Ramos (cell line): ENCODE results near the gene CSPG5.

ENCODE experiments used
- in situ Hi-C: fragments of 300-500 bp; cut with MboI; formaldehyde crosslinking; loops from one replicate; pipeline ENCODE4 v1.14.3; 2022; ENCODE audit warnings: low sequenced_read_pairs; ENCODE audit not compliant: unreplicated experiment

CSPG5 gene

DNA sequence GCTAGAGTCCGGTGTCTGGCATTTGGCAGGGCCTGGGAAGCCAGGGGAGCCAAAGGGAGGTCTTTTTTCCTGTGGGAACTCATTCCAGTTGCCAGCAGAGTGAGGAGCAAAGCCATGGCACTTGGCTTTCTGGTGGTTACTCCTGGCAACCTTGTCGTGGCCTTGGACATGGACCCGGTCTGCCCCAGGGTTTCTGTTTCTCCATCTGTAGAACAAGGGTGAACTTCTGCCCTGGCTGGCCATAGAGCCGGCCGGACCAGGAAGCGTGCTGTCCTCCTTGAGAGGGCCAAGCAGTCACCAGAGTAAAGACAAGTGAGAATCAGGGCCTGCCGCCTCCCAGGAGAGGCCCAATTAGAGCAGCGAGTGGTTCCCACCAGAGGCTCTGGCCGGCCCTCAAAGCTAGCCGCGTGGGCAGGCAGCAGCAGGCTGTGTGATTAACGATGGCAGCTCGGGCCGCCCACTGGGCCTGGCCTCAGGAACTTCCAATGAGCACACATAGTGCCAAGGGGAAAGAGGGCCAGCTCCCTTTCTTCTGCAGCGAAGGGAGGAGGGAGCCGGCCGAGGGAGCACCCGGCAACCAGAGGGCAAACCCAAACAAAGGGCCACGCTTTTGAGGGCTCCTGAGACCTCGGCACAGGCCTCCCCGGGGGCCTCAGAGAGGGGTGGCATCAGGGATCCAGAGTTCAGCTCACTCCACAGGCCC is 36.0 kb downstream of the CSPG5 start:
- in situ Hi-C loops: no loop called here

DNA sequence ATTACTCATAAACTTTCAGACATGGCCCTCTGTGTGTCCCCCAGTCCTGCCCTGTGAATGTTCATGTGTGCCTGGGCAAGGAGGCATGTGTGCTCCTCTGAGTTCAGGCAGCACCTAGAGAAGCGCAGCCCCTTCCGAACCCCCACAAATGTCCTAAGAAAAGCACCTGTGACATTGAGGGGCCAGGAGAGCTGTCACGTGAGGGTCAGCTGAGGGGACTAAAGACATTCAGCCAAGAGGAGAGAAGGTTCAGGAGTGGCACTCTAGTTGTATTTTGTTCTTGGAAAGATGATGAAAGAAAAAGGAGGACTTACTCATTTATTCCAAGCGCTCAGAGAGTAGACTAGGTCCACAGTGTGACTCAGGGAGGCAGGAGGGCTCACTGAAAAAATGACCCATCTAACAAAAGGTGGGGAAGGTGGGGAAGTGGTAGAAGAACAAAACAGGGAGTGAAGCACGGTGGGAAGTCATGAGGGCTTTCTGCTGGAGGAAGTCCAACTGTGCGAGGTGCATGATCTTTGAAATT is 37.0 kb downstream of the CSPG5 start:
- in situ Hi-C loops: no loop called here

DNA sequence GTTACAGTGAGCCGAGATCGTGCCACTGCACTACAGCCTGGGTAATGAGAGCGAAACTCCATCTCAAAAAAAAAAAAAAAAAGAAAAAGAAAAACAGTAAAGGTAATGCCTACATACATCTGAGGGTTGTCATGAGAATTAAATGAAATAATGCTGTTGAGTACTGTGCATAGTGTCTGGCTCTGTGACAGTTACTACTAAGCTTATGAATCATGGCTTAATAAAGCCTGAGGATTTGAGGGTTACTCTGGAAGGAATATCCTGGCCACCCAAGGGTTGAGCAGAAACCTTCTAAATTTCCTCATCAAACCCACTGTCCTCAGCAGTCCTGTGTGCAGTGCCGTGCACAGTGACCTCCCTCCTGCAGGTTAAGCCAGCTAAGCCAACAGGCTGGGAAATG is 38.4 kb downstream of the CSPG5 start:
- in situ Hi-C loops: no loop called here

DNA sequence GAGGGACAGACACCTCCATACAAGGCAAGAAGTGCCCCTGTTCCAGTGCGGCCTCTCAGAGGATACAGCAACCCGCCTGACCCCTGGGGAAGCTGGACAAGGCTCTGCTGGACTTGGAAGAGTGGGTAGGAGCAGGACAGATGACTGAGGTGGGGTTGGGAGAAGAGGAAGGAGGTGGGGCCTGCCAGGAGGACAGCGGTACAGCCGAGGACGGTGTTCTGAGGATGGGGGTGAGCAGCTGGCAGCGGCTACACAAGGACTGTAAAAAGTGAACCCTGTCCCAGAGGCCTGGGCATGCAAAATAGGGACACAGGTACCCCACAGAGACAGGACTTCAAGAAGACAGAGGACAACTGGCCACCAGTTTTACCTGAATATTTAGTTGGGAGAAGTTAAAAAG is 41.7 kb downstream of the CSPG5 start:
- in situ Hi-C loops: no loop called here

DNA sequence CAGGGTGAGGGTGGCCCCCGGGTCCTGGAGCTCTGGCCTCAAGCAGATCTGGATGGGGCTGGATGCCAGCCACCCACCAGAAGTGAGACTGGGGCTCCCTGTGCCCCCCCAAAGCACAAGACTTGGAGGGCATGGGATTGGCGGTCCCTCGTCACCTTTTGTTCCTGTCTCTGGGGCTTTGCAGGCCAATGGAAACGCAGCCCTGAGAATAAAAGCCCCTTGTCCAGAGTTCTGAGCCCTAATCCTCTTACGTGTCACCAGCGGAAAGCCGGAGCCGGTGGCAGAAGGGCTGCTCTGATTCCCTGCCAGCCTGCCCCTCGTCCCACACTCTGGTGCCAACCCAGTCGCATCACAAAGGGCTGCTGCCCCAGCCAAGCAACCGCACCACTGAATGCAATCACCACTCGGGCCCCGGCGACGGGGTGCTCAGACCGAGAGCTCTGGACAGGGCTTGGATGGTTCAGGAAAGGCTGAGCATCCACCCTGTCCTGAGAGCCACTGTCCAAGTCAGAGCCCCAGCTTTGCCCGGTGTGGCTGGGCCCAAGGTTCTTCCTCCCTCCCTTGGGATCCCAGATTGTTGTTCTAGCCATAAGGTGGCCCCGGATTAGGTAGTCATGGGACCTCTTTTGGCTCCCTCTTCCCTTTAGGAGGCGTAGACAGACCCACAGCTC is 42.3 kb downstream of the CSPG5 start:
- in situ Hi-C loops: no loop called here

DNA sequence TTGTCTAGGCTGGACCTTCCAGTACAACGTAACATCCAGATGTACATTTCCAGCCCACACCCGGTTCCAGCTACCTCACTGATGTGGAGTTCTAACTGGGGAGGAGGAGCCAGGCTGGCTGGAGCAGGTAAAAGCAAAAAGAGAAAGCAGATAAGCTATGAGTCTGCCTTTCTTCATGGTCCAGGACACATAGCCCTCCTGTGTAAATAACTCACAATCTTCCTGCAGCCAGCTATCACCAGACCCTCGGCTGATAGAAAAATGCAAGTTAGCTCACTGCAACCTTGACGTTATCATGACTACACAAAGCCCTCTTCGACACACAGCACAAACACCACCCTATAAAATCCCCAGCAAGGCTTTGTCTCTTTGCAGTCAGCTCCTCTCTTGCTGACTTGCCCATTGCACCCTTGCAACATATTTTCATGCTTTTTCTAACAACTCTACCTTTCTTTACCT is 44.6 kb downstream of the CSPG5 start:
- in situ Hi-C loops: no loop called here

DNA sequence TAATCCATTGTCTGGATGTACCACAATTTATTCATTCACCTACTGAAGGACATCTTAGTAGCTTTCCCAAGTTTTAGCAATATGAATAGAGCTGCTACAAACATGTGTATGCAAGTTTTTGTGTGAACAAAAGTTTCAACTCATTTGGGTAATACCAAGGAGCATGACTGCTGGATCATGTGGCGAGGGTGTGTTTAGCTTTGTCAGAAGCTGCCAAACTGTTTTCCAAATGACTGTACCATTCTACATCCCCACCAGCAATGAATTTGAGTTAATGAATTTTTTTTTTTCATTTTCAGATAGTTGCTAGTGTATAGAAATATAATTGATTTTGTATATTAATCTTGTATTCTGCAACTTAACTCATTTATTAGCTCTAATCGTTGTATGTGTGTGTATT is 45.2 kb downstream of the CSPG5 start:
- in situ Hi-C loops: no loop called here

DNA sequence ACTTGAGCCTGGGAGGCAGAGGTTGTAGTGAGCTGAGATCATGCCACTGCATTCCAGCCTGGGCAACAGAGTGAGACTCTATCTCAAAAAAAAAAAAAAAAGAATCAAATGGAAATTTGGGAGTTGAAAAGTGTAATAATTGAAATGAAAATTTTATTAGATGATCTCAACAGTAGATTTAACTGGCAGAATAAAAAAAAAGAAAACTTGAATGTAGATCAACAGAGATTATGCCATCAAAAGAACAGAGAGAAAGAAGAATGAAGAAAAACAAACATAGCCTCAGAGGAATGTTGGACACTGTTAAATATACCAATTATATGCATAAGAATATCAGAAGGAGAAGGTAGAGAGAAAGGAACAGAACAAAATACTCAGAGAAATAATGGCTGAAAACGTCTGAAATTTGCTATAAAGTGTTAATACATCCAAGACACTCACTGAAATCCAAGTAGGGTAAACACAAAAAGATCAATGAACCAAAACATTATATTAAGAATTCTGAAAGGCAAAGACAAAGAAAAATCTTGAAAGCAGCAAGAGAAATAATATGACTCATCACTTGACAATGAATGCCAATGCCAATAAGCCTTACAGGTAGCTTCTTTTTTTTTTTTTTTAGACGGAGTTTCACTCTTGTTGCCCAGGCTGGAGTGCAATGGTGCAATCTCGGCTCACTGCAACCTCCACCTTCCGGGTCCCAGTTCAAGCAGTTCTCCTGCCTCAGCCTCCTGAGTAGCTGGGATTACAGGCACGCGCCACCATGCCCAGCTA is 50.5 kb downstream of the CSPG5 start:
- in situ Hi-C loops: loop anchor here (10.0 kb wide), 1 partner anchor 467 kb away; no protein-coding TSS in a partner anchor

DNA sequence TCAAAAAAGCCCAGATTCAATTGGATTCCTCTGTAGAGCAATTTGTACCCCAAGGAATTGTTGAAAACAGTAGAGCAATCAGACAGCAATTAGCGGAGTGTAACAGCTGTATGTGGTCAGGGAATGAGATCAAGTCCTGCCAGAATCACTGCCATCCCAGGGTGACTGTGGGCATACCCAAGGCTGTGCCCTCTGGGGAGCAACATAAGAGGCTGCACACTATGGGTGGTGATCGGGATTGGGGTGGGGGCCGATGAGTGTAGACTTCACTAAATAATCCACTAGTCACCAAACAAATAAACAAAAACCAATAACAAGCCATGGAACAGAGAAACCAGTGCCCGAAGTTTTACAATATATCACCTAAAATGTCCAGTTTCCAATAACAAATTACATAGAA is 53.0 kb downstream of the CSPG5 start:
- in situ Hi-C loops: loop anchor here (10.0 kb wide), 1 partner anchor 469 kb away; no protein-coding TSS in a partner anchor

DNA sequence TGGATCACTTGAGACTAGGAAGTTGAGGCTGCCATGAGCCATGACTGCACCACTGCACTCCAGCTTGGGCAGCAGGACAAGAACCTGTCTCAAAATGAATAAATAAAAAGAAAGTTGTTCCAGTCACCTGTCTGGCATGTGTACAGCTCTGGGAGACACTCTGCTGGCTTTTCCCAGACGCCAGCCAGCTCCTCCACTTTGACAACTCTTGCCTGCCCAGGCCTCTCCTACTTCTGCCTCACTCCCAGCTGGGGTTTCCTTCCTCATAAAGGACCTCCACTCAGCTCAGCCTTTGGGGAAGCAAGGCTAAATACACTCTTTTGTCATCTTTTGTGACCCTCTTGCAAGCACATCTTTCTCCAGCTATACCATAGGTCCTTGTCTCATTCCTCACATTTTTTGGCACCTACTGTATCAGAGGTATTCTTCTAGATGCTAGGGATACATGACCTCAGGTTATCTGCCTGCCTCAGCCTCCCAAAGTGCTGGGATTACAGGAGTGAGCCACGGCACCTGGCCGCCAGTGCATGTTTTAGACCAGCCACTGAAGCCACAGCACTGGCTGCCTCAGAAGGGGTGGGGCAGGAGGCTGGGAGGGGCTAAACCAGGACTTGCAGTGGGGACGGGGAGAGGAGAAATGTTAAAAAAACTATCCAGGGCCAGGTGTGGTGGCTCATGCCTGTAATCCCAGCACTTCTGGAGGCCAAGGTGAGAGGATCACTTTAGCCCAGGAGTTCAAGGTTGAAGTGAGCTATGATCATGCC is 55.2 kb downstream of the CSPG5 start:
- in situ Hi-C loops: loop anchor here (5.0 to 10.0 kb wide), 2 partner anchors 269 to 471 kb away; no protein-coding TSS in a partner anchor

DNA sequence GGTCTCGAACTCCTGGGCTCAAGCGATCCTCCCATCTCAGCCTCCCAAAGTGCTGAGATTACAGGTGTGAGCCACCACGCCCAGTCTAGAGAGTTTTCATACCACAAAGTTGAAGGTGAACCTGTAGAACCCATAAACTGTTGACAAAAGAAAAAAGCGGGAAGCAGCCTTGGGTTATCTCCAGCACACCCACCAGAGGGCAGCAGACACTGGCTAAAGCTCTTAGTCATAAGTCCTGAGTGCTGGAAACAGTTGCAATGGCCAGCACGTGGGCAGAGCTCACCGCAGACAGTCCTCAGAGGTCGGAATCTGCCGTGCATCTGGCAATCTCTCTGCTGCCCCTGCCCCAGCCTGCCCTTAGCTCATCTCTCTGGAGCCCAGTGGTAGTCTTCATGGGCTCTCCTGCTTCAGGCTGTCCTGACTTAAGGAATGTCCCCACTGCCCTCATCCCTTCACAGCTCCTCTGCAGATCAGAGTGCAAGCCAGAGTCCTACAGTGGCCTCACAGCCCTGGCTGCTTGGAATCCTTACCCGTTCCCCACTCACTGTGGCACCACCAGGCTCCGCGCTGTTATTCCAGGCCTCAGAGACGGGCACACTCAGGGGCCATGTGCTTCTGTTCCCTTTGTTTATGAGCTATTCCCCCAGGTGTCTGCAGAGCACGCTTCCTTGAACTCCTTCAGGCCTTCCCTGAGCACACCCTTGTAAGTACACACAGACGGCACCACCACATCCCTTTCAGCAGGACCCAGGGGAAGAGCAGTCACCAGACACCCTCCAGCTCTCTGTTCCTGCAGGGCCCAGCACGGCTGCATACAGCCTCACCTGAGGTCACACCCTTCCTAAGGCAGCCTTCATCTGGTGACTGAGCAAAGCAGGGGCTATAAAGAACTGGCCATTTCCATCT is 56.3 kb downstream of the CSPG5 start:
- in situ Hi-C loops: loop anchor here (5.0 to 10.0 kb wide), 2 partner anchors 270 to 472 kb away; no protein-coding TSS in a partner anchor

DNA sequence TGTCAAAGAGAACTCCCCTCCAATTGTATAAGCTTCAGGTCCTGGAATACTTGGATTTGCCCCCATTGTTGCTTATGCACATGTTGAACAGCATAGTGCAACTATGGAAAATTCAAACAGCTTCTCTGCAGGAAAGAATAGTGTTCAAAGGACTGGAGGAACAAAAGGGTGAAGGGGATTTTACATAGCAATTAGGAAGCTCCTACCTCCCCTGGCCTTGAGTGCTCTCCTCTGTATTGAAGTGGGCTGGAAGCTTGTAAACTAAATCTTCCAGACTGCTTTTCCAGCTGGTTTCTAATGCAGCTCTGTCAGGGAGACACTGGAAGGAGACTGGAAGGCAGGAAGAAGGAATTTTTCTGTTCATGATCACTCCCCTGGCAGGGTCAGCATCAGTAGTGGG is 57.9 kb downstream of the CSPG5 start:
- in situ Hi-C loops: loop anchor here (5.0 to 10.0 kb wide), 2 partner anchors 272 to 474 kb away; no protein-coding TSS in a partner anchor

DNA sequence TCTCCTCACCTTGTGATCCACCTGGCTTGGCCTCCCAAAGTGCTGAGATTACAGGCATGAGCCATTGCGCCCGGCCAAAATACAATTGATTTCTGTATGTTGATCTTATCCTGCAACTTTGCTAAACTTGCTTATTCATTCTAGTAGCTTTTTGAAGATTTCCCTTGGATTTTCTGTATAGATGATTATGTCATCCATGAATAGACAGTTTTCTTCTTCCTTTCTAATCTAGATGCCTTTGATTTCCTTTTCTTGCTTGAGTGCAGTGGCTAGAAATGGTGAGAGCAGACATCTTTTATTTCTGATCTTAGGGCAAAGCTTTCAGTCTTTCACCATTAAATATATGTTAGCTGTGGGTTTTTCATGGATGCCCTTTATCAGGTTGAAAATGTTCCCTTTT is 60.7 kb downstream of the CSPG5 start:
- in situ Hi-C loops: no loop called here

DNA sequence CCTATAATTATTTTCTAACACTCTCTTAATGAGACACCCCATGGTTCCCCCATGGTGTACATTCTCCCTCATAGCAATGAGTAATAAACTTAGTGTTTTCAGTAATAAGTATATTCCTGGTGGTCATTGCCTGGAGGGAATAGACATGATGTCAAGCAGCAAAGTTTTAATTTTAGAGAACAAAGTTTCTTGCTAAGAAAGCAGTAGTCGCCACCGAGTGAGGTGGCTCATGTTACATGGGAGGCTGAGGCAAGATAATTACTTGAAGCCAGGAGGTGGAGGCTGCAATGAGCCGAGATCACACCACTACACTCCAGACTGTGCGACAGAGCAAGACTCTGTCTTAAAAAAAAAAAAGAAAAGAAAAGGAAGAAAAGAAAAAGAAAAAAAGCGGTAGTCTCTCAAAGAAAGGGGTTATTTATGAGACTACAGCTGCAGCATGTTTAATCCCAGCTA is 62.8 kb downstream of the CSPG5 start:
- in situ Hi-C loops: no loop called here

DNA sequence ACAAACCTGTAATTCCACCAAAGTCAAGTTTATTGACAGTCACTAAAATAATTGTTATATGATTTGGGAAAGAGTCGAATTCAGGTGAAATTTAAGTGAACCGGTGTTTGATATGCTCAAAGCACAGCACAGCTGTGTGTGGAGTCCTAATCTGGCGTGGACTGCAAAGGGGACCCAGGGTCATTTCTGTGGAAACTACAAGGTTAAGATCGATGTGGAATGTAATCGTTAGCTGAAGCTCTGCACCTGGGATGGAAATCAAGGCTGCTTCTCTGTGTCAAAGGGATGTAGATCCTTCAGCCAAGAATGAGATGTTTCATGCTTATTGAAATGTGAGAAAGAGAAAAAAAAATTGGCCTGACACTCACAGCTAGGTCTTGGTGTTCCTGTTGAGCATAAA is 63.6 kb downstream of the CSPG5 start:
- in situ Hi-C loops: no loop called here

DNA sequence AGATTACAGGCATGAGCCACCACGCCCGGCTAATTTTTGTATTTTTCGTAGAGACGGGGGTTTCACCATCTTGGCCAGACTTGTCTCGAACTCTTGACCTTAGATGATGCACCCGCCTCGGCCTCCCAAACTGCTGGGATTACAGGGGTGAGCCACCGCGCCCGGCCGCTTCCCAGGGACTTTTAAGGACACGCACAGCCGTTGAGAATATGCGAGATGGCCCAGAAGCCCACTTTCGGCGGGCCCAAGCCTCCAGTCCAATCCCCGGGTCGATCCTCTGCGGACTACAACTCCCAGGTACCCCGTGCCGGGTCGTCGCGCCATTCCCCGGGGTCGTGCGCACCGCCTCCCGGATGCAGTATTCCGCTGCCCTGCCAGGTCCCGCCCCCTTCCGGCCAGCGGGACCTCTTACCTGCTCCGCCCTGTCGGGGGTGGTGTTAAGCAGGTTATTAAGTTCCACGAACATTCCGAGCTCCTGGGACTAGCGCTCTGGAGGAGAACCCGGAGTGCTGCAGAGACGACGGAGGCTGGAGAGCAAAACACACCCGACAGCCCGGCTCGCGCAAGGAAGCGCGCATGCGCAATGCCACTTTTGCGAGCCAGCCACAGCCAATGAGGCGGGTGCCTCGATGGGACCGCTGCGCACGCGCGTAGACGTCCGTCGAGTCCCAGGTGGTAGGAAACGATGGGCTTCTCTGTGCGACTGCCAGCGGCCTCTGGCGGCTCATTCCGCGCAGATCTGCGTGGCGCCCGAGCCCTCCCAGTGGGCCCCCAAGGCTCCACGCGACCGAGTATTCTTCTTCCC is 65.3 kb downstream of the CSPG5 start, which contains the start of gene ELP6:
Gene ELP6, minus strand, starts transcription at position 588 of the 805 bp plus-strand sequence. Its CDS starts 122 bp downstream, at position 466.
- in situ Hi-C loops: loop anchor here (5.0 kb wide), 1 partner anchor 91 kb away; no protein-coding TSS in a partner anchor

DNA sequence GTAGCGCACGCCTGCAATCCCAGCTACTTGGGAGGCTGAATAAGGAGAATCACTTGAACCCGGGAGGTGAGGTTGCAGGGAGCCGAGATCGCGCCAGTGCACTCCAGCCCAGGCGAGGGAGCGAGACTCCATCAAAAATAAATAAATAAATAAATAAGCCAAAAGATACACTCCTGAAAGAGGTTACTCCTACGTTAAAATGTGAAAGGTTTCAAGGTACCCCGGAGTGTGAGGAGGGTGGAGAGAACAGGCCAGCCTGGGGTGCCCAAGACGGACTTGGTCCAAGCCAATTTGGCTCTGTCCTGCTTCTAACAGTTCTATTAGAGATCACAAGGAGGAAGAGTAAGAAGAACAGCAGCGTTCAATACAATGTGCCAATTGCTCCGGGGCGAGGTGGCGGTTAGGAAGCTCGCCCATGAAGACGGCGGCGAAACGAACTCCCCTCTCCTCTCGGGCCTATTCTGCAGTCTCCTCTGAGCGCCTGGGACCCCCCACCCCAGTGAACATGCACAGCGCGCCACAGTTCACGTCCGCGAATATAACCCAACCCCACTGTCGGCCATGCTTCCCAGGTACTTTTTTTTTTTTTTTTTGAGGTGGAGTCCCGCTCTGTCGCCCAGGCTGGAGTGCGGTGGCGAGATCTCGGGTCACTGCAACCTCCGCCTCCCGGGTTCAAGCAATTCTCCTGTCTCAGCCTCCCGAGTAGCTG is 66.1 kb downstream of the CSPG5 start:
- in situ Hi-C loops: loop anchor here (5.0 kb wide), 1 partner anchor 90 kb away; no protein-coding TSS in a partner anchor
